Measurements from ENCODE around the gene SNX18. TPM values are rescaled to one million over a fixed set of nuclear protein-coding genes. Genes with fewer than 3 reads are reported as not detected.

The SNX18 gene
- total and polyA plus RNA-seq, 2 experiments from 2014 or later = 8.7 to 120 TPM

GRCh38 chr5:54515634-54516033, 1.9 kb upstream of the SNX18 start:
- H3K27ac ChIP-seq = no peak overlapping the region
- no peaks in the 10 kb centered on the region for H3K9me3 ChIP-seq (ENCODE audit: low read depth)
- H3K4me1 ChIP-seq (ENCODE audit: low read depth) = peaks cover 6% of the 10 kb centered on the region
- H3K27me3 ChIP-seq = no peaks in the 10 kb centered on the region
- H3K4me3 ChIP-seq = no peak overlapping the region
- no peak for TF ChIP-seq CTCF (IDR thresholded peaks at IDR 0.05; ENCODE audit: low read depth, low read length)
- no peak for DNase-seq (ENCODE audit: low read depth in 1 of 2, low spot score in 1 of 2)
- H3K36me3 ChIP-seq = no peaks in the 10 kb centered on the region

GRCh38 chr5:54516051-54516655, 1.4 kb upstream of the SNX18 start:
- Histone ChIP-seq H3K4me1 (ENCODE audit: low read depth) (peaks cover 6% of the 10 kb centered on the region), H3K27ac (no peak overlapping the region)

GRCh38 chr5:54517174-54517511, 416 bp upstream of the SNX18 start:
- peak overlapping the region; percentile 24 for H3K4me3 ChIP-seq
- H3K9me3 ChIP-seq (ENCODE audit: low read depth) = no peaks in the 10 kb centered on the region
- peaks cover 13% of the 10 kb centered on the region for H3K4me1 ChIP-seq (ENCODE audit: low read depth)
- H3K27me3 ChIP-seq = no peaks in the 10 kb centered on the region
- H3K36me3 ChIP-seq = no peaks in the 10 kb centered on the region
- no peak for TF ChIP-seq CTCF (IDR thresholded peaks at IDR 0.05; ENCODE audit: low read depth, low read length)
- H3K27ac ChIP-seq = no peak overlapping the region
- DNase-seq (ENCODE audit: low read depth in 1 of 2, low spot score in 1 of 2) = peak in 1 of 2 donors; percentile 37

More at GRCh38 chr5:54516051-54516655, 1.4 kb upstream of the SNX18 start:
- no peak for DNase-seq (ENCODE audit: low read depth in 1 of 2, low spot score in 1 of 2)
- H3K36me3 ChIP-seq = no peaks in the 10 kb centered on the region
- H3K4me3 ChIP-seq = no peak overlapping the region
- no peaks in the 10 kb centered on the region for H3K27me3 ChIP-seq
- no peak for TF ChIP-seq CTCF (IDR thresholded peaks at IDR 0.05; ENCODE audit: low read depth, low read length)
- no peaks in the 10 kb centered on the region for H3K9me3 ChIP-seq (ENCODE audit: low read depth)

- no peaks in the 10 kb centered on the region for H3K27me3 ChIP-seq
- DNase-seq (ENCODE audit: low read depth in 1 of 2, low spot score in 1 of 2) = peak; percentile 56 to 79
- H3K9me3 ChIP-seq (ENCODE audit: low read depth) = no peaks in the 10 kb centered on the region
- H3K36me3 ChIP-seq = no peaks in the 10 kb centered on the region
- TF ChIP-seq CTCF (IDR thresholded peaks at IDR 0.05; ENCODE audit: low read depth, low read length) = no peak
- H3K4me3 ChIP-seq = peak overlapping the region; percentile 86
- H3K4me1 ChIP-seq (ENCODE audit: low read depth) = peaks cover 25% of the 10 kb centered on the region
- H3K27ac ChIP-seq = peak overlapping the region; percentile 93
These were observed 723 bp downstream of the SNX18 start for GRCh38 chr5:54518146-54518817.

GRCh38 chr5:54518818-54519508, 1.4 kb downstream of the SNX18 start:
- H3K4me3 ChIP-seq = peak overlapping the region; percentile 86
- no peaks in the 10 kb centered on the region for H3K36me3 ChIP-seq
- no peaks in the 10 kb centered on the region for H3K9me3 ChIP-seq (ENCODE audit: low read depth)
- no peak for DNase-seq (ENCODE audit: low read depth in 1 of 2, low spot score in 1 of 2)
- H3K27ac ChIP-seq = peak overlapping the region; percentile 93
- TF ChIP-seq CTCF (IDR thresholded peaks at IDR 0.05; ENCODE audit: low read depth, low read length) = no peak
- peaks cover 31% of the 10 kb centered on the region for H3K4me1 ChIP-seq (ENCODE audit: low read depth)
- H3K27me3 ChIP-seq = no peaks in the 10 kb centered on the region

All from cardiac muscle cell (in vitro differentiated cells and primary cell).